HepG2 (cell line): Measurements from ENCODE around the gene NR2F1. TPM values are rescaled to one million over a fixed set of nuclear protein-coding genes. Genes with fewer than 3 reads are reported as not detected.

Experiments used
- ATAC-seq: fragments of 200-7000 bp; cut with Tn5 transposase; 3 replicates; pipeline ENCODE4 v1.9.1; 2020; ENCODE audit warnings: mild to moderate bottlenecking, moderate library complexity
- BruUV-seq: library from RNA; stranded (reverse); fragments of 400-500 nt; replicated peaks from 2 replicates; lab custom pipeline; 2021; lab: Mats Ljungman, UMichigan
- CTCF ChIA-PET: fragments of 300-600 bp; formaldehyde crosslinking; extraction: SDS; loops from one replicate; lab custom pipeline; 2021; ENCODE audit warnings: low total read pairs, inconsistent platforms, low intra/inter-chr PET ratio; lab: Yijun Ruan, JAX
- POLR2A ChIA-PET: fragments of 350-600 bp; sonication (Branson Sonifier 250); formaldehyde crosslinking; loops from one replicate; lab custom pipeline; 2020; ENCODE audit warnings: antibody characterized with exemption, inconsistent platforms; lab: Yijun Ruan, JAX
- DNase-seq: peaks from one replicate; pipeline ENCODE4 v3.0.0-alpha.2; 2015; ENCODE audit warnings: low spot score
- FAIRE-seq: peaks from 3 replicates; lab custom pipeline; 2011; peaks lifted over from hg19 to GRCh38; lab: Jason Lieb, UNC
- H2AFZ ChIP-seq: one replicate; pipeline ENCODE4 v1.6.1; 2011; ENCODE audit warnings: low read length, inconsistent platforms
- H3K27ac ChIP-seq: fragments of 300-600 bp; 3 replicates; pipeline ENCODE4 v1.8.0; 2011; ENCODE audit warnings: mixed run types, mild to moderate bottlenecking, mixed read lengths, low read length, inconsistent platforms; ENCODE audit not compliant: insufficient read depth; ENCODE audit errors: extremely low read length
- H3K27me3 ChIP-seq, 2 experiments: fragments of 200-600 bp in 1 of 2; 2 replicates in 1 of 2; 3 replicates in 1 of 2; pipeline versions ENCODE4 v1.6.0 to v1.8.0; 2011; ENCODE audit warnings: low read length in 2 of 2, mild to moderate bottlenecking in 2 of 2, moderate library complexity in 2 of 2, inconsistent platforms in 1 of 2; ENCODE audit not compliant: insufficient read depth in 2 of 2, control insufficient read depth in 1 of 2
- H3K36me3 ChIP-seq, 2 experiments: fragments of 200-600 bp in 1 of 2; replicated peaks in 1 of 2; 2 replicates in 1 of 2; 3 replicates in 1 of 2; pipeline versions ENCODE4 v1.5.1 to v1.8.0; 2011; ENCODE audit warnings: low read length in 2 of 2, inconsistent platforms in 1 of 2; ENCODE audit not compliant: insufficient read depth in 2 of 2, control insufficient read depth in 1 of 2
- H3K4me1 ChIP-seq: 2 replicates; pipeline ENCODE4 v1.5.1; 2012; ENCODE audit warnings: low read length, inconsistent platforms; ENCODE audit not compliant: insufficient read depth
- H3K4me2 ChIP-seq: 2 replicates; pipeline ENCODE4 v1.6.0; 2011; ENCODE audit warnings: low read depth, low read length, inconsistent platforms
- H3K4me3 ChIP-seq, 3 experiments: fragments of 200-600 bp in 1 of 3; sonication (generic), shearing (Covaris generic) in 1 of 3; replicated peaks in 1 of 3; 2 replicates each; pipeline ENCODE4 v1.5.1; 2011 to 2016; ENCODE audit warnings: low read length in 3 of 3, inconsistent platforms in 2 of 3, low read depth in 2 of 3, mild to moderate bottlenecking in 2 of 3, control low read depth in 1 of 3, mixed read lengths in 1 of 3; ENCODE audit not compliant: insufficient read depth in 1 of 3
- H3K79me2 ChIP-seq: one replicate; pipeline ENCODE4 v1.6.1; 2011; ENCODE audit warnings: low read length, inconsistent platforms; ENCODE audit not compliant: insufficient read depth
- H3K9ac ChIP-seq: 2 replicates; pipeline ENCODE4 v1.6.0; 2011; ENCODE audit warnings: mild to moderate bottlenecking, low read depth, low read length, inconsistent platforms; ENCODE audit not compliant: insufficient read depth
- H3K9me3 ChIP-seq: 2 replicates; pipeline ENCODE4 v1.5.1; 2012; ENCODE audit warnings: mild to moderate bottlenecking, low read length
- H4K20me1 ChIP-seq: 2 replicates; pipeline ENCODE4 v1.6.0; 2011; ENCODE audit warnings: inconsistent platforms, mild to moderate bottlenecking, low read length, moderate library complexity; ENCODE audit not compliant: insufficient read depth
- HMG20B ChIP-seq: conservative IDR thresholded peaks from 2 replicates; pipeline ENCODE4 v1.6.1; 2016; ENCODE audit warnings: missing genetic modification reagents, missing compliant biosample characterization
- HNF4A ChIP-seq: sonication (generic); formaldehyde crosslinking; IDR thresholded peaks from 2 replicates; pipeline ENCODE4 v1.4.0; 2020; ENCODE audit warnings: missing genetic modification reagents
- NFYB ChIP-seq: sonication (generic); formaldehyde crosslinking; IDR thresholded peaks from 2 replicates; pipeline ENCODE4 v1.4.0; 2020; ENCODE audit warnings: missing genetic modification reagents
- NR2F2 ChIP-seq: IDR thresholded peaks from 2 replicates; pipeline ENCODE4 v1.6.1; 2012; ENCODE audit warnings: low read depth, inconsistent platforms, borderline replicate concordance
- RERE ChIP-seq: IDR thresholded peaks from 2 replicates; pipeline ENCODE4 v1.6.1; 2016; ENCODE audit warnings: low read depth, missing genetic modification reagents, missing compliant biosample characterization
- RFXANK ChIP-seq: IDR thresholded peaks from 2 replicates; pipeline ENCODE4 v1.6.1; 2016
- TFAP4 ChIP-seq: sonication (generic); IDR thresholded peaks from 2 replicates; pipeline ENCODE4 v1.6.1; 2016; ENCODE audit warnings: low read depth, borderline replicate concordance
- ZBTB38 ChIP-seq: sonication (generic); formaldehyde crosslinking; IDR thresholded peaks from 2 replicates; pipeline ENCODE4 v1.5.1; 2020; ENCODE audit warnings: mild to moderate bottlenecking, missing genetic modification reagents
- ZFP36 ChIP-seq: fragments of 150-350 bp; IDR thresholded peaks from 2 replicates; pipeline ENCODE4 v1.6.1; 2018; ENCODE audit warnings: borderline replicate concordance, low read length, low read depth; ENCODE audit not compliant: partially characterized antibody
- ZNF335 ChIP-seq: sonication (generic); formaldehyde crosslinking; IDR thresholded peaks from 2 replicates; pipeline ENCODE4 v1.4.0; 2020; ENCODE audit warnings: missing genetic modification reagents
- whole genome bisulfite sequencing: methylation state at CpG from one replicate; pipeline ENCODE4 v1.1.6; 2017; ENCODE audit warnings: low lambda C conversion rate; 5-methylcytosine and 5-hydroxymethylcytosine counted together
- in situ Hi-C: cut with HindIII; loops from 2 replicates; pipeline ENCODE4 v1.10.0; 2017; ENCODE audit warnings: low pct_unique_long_range_greater_than_20kb; ENCODE audit not compliant: extremely low pct_ligation_motif_present
- intact Hi-C: fragments of 100-400 bp; cut with micrococcal nuclease; formaldehyde crosslinking; loops from one replicate; pipeline ENCODE4 v1.10.0; 2022; ENCODE audit not compliant: unreplicated experiment
- polyA plus RNA-seq, 8 experiments: library from polyadenylated mRNA; depleted of rRNA in 3 of 8; stranded (reverse) in 7 of 8; unstranded in 1 of 8; fragments of >200 nt; fragmentation: Illumina TruSeq in 4 of 8; extraction: Trizol in 4 of 8; gene quantifications; 2 replicates each; pipeline versions ENCODE4 v1.2.1 to v1.2.3, GENCODE V29; 2011 to 2016; ENCODE audit warnings: low read depth in 4 of 8, missing spikeins in 1 of 8, mixed read lengths in 1 of 8; ENCODE audit not compliant: insufficient read depth in 1 of 8
- total RNA-seq, 5 experiments: library from RNA; depleted of rRNA; stranded (reverse); fragments of >200 nt; fragmentation: Illumina TruSeq; extraction: Trizol; gene quantifications; 2 replicates each; pipeline ENCODE4 v1.2.3, GENCODE V29; 2016; ENCODE audit warnings: low read depth in 1 of 5

The NR2F1 gene
- total and polyA plus RNA-seq, 2 of the 13 experiments (the other 11 are each of a cell fraction or from before 2014, with no cell fraction given): 17.1 to 59.7 TPM

DNA sequence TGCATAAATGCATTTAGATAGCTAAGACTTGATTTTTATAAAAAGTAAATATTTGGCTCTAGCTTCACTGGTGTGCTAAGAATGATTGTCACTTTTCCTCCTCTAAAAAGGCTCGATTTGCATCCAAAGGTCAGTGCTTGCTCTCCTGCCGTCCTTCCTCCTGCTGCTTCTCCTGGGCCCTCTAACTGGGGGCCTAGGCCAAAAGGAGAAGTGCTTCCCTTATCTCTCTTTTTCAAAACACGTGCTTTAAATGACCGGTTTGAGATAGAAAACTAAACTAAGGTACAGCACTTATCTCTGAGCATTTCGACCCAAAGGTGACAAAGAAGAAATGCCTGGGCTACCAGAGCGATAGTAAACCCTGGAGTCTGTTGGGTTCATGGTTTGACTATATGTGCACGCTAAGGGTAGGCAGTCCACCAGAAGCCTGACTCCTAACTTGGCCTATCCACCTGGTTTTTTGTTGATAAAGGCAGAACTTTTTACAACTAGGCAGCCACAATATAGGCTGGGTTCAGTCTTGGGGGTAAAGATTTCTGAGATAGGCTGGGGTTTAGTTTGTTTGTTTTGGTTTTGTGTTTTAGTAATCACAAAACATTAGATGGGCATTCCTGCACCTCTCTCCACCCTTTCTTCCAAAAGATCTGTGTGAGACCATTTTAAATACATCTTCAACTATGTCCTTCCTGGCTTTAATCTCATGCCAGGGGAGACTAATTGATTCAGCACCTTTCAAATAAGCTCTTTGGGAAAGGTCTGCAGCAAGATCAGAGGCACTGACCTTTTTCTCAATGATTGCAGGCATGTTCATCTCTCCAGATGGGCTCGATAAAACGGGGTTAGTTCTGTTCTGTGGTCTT, 5.8 kb upstream of the NR2F1 start:
- in situ Hi-C loops: no loop called here

DNA sequence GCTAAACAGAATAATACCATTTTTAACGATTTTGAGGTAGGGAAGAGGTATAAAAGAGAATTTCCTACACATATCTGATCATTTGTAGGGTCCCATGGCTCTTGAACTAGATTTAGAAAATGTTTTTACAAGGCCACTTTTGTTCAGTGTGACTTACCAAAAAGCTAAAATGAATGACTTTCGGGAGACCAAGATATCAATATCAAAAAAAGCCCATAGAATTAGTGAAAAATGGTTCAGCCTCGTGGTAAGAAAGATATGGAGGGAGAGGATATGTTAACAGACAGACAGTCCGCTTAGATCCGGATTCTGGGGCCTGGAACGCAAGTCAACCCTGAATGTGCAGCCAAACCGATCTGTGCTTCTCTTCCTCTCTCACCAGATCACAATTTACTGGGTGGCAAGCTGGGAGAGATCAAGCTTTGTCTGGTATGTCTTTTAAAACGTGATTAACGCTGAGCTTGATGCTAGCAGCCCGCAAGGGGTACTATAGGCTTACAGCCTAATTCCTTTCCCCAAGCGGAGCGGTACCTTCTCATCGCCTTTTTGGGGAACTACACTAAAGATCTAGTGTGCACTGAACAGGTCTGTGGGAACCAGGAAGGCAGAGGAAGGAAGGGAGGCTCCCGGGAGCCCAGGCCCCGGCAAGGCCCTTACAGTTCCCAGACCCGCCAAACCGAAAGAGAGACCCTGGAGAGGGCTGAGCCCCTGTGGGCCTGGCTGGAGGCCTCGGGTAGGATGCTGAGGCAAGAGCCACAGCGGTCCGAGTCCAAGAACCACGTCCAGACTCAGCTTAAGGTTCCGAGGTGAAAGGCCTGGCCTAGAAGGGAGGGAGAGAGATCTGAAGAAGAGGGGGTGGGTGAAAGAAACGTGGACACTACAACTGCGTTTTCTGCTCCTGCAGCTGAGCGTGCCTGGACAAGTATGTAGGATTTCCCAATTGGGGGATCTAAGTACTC, 4.9 kb upstream of the NR2F1 start:
- intact Hi-C loops: loop anchor here (5.0 kb wide), 1 partner anchor 901 kb away; no protein-coding TSS in a partner anchor
- TF ChIP-seq HMG20B (CRISPR knock-in tag) (no peak), NR2F2 (no peak), RFXANK (no peak), RERE (CRISPR knock-in tag) (no peak), ZBTB38 (CRISPR knock-in tag) (no peak), NFYB (CRISPR knock-in tag) (no peak), TFAP4 (no peak), ZFP36 (no peak)

More for the DNA sequence above, 5.8 kb upstream of the NR2F1 start:
- H3K4me3 ChIP-seq: no peak overlapping the region
- WGBS: 36% methylated on average over 9 of the region's 9 CpGs
- no peak overlapping the region for H3K9ac ChIP-seq
- intact Hi-C loops: loop anchor here (5.0 kb wide), 1 partner anchor 900 kb away; no protein-coding TSS in a partner anchor
- no peaks in the 10 kb centered on the region for H3K9me3 ChIP-seq
- peaks cover 3% of the 10 kb centered on the region for H4K20me1 ChIP-seq
- FAIRE-seq: no peak
- no peak for TF ChIP-seq ZNF335 (CRISPR knock-in tag)
- peak; percentile 29 for TF ChIP-seq HNF4A (CRISPR knock-in tag)
- H3K27me3 ChIP-seq: peaks cover 9 to 39% of the 10 kb centered on the region in 2 experiments; a peak in 4 of 5 replicates
- H2AFZ ChIP-seq: no peak overlapping the region
- H3K27ac ChIP-seq: no peak overlapping the region
- CTCF ChIA-PET: no interaction called here
- H3K4me2 ChIP-seq: peak overlapping the region; percentile 42
- no peaks in the 10 kb centered on the region for H3K79me2 ChIP-seq
- no peak for ATAC-seq
- no peaks in the 10 kb centered on the region for H3K36me3 ChIP-seq
- no TSS peak for BruUV-seq
- POLR2A ChIA-PET: no interaction called here
- H3K4me1 ChIP-seq: peaks cover 26% of the 10 kb centered on the region
- DNase-seq: no peak

More for the DNA sequence above, 4.9 kb upstream of the NR2F1 start:
- Histone ChIP-seq H2AFZ (no peak overlapping the region), H3K36me3 (no peaks in the 10 kb centered on the region), H3K27ac (no peak overlapping the region), H3K27me3 (peaks cover 5 to 30% of the 10 kb centered on the region in 2 experiments; a peak in 4 of 5 replicates), H3K4me2 (no peak overlapping the region), H4K20me1 (peaks cover 3% of the 10 kb centered on the region; the same call in 1 of the 2 replicates), H3K9ac (no peak overlapping the region), H3K9me3 (no peaks in the 10 kb centered on the region), H3K4me3 (no peak overlapping the region), H3K79me2 (no peaks in the 10 kb centered on the region), H3K4me1 (peaks cover 26% of the 10 kb centered on the region)
- in situ Hi-C loops: no loop called here
- ChIA-PET POLR2A (no interaction called here), CTCF (no interaction called here)
- FAIRE-seq (no peak), ATAC-seq (no peak), DNase-seq (no peak)
- BruUV-seq: no TSS peak
- 80% methylated on average over 24 of the region's 25 CpGs for WGBS
